Lower lobe of right lung (tissue), 2 donors: ENCODE data around the gene RPL3. TPM values are rescaled to one million over a fixed set of nuclear protein-coding genes. Genes with fewer than 3 reads are reported as not detected.
A peak's percentile ranks its signal among the peaks of the same experiment; 100 is the strongest.

Source experiments
- ATAC-seq, 2 donors: fragments of 200-7000 bp; cut with Tn5 transposase; one replicate each; pipeline ENCODE4 v1.9.1; 2020 to 2022; ENCODE audit warnings: mild to moderate bottlenecking in 2 of 2, moderate library complexity in 2 of 2
- DNase-seq: peaks from one replicate; pipeline ENCODE4 v3.0.0-alpha.2; 2020
- H3K27ac ChIP-seq: fragments of 200-600 bp; one replicate; pipeline ENCODE4 v1.8.0; 2022
- H3K27me3 ChIP-seq: fragments of 200-600 bp; one replicate; pipeline ENCODE4 v1.8.0; 2022; ENCODE audit warnings: low read depth
- H3K36me3 ChIP-seq: fragments of 200-600 bp; one replicate; pipeline ENCODE4 v1.8.0; 2022; ENCODE audit warnings: mild to moderate bottlenecking
- H3K4me1 ChIP-seq: fragments of 200-600 bp; one replicate; pipeline ENCODE4 v1.8.0; 2022
- H3K4me3 ChIP-seq: fragments of 200-600 bp; one replicate; pipeline ENCODE4 v1.8.0; 2022; ENCODE audit warnings: mild to moderate bottlenecking
- H3K9me3 ChIP-seq: fragments of 200-600 bp; one replicate; pipeline ENCODE4 v1.8.0; 2022
- intact Hi-C: fragments of 100-400 bp; cut with DNase I; formaldehyde crosslinking; loops from one replicate; pipeline ENCODE4 v1.11.0; 2022
- total RNA-seq: library from RNA; stranded (reverse); fragmentation: NEBNext Ultra II Directional; extraction: Animal tissue kit (Norgen Biotek cat#: 25700); gene quantifications from one replicate; pipeline ENCODE4 v1.2.1, GENCODE V29; 2021
- TF ChIP-seq, protein P1 (sequence below): fragments of 200-600 bp; IDR thresholded peaks from one replicate; pipeline ENCODE4 v1.8.0; 2022; ENCODE audit warnings: antibody characterized with exemption, mild to moderate bottlenecking
- donor health status: DM: no; HTN: yes; CAD: no; lungs with severe emphysema.

The RPL3 gene
- total RNA-seq, 1 donor from 2014 or later = 1,467 TPM

DNA sequence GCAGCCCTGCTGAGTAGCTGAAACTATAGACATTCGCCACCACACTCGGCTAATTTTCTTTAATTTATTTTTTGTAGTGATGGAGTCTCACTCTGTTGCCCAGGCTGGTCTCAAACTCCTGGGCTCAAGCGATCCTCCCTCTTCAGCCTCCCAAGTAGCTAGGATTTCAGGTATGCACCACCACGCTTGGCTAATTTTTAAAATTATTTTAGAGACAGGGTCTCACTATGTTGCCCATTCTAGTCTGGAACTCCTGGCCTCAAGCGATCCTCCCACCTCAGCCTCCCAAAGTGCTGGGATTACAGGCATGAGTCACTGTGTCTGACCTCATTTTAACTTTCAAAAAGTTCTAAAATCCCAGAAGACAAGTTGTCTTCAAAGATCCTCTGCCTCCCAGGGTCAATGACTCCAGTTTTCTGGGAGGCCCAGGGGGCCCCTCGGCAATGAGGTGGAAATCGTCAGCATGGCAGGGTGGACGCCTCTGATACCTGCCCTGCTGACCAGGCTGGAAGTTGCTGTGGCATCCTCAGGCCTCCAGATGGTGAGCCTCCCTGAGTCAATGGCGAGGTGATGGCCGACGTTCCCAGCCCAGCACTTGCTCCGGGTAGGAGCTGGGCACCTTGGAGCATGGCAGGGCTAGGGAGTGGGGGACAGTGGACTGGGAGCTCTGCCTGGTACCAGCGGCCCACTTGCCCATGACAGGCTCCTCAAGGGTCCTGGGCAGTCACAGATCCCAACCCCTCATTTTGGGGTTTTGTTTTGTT is 31.1 kb downstream of the RPL3 start:
- Histone ChIP-seq H3K27me3 (no peaks in the 10 kb centered on the region), H3K27ac (no peak overlapping the region), H3K4me3 (no peak overlapping the region), H3K36me3 (no peaks in the 10 kb centered on the region), H3K4me1 (peaks cover 55% of the 10 kb centered on the region), H3K9me3 (no peaks in the 10 kb centered on the region)
- intact Hi-C loops = no loop called here
- no peak for ATAC-seq
- TF ChIP-seq, protein P1, sequence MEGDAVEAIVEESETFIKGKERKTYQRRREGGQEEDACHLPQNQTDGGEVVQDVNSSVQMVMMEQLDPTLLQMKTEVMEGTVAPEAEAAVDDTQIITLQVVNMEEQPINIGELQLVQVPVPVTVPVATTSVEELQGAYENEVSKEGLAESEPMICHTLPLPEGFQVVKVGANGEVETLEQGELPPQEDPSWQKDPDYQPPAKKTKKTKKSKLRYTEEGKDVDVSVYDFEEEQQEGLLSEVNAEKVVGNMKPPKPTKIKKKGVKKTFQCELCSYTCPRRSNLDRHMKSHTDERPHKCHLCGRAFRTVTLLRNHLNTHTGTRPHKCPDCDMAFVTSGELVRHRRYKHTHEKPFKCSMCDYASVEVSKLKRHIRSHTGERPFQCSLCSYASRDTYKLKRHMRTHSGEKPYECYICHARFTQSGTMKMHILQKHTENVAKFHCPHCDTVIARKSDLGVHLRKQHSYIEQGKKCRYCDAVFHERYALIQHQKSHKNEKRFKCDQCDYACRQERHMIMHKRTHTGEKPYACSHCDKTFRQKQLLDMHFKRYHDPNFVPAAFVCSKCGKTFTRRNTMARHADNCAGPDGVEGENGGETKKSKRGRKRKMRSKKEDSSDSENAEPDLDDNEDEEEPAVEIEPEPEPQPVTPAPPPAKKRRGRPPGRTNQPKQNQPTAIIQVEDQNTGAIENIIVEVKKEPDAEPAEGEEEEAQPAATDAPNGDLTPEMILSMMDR = no peak
- DNase-seq = no peak

GRCh38 chr22:39287076-39287725 is 32.2 kb downstream of the RPL3 start:
- ATAC-seq (peak; percentile 11 to 41), DNase-seq (peak; percentile 71)
- H3K4me3 ChIP-seq = no peak overlapping the region
- TF ChIP-seq, protein P1 = no peak
- H3K27ac ChIP-seq = peak overlapping the region; percentile 64
- intact Hi-C loops = no loop called here
- H3K4me1 ChIP-seq = peaks cover 56% of the 10 kb centered on the region
- no peaks in the 10 kb centered on the region for H3K36me3 ChIP-seq
- no peaks in the 10 kb centered on the region for H3K27me3 ChIP-seq
- H3K9me3 ChIP-seq = no peaks in the 10 kb centered on the region

DNA sequence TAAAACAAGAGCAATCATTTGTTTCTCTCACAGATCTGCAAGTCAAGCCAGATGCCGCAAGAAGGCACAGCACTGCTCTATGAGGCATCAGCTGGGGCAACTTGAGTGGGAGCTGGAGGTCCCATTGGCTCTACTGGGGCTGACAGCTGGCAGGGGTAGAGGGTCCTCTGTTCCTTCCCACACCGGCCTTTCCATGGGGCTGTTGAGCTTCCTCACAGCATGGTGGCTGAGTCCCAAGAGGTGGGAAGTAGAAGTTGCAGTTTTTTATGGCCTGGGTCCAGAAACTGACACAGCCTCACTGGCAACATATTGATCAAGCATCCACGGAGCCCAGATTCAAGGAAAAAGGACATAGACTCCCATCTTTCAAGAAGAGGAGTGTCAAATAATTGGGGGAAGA is 34.4 kb downstream of the RPL3 start:
- TF ChIP-seq, protein P1 = no peak
- Histone ChIP-seq H3K9me3 (no peaks in the 10 kb centered on the region), H3K36me3 (no peaks in the 10 kb centered on the region), H3K4me3 (no peak overlapping the region), H3K4me1 (peaks cover 52% of the 10 kb centered on the region), H3K27ac (no peak overlapping the region), H3K27me3 (no peaks in the 10 kb centered on the region)
- DNase-seq = no peak
- ATAC-seq = no peak
- intact Hi-C loops = no loop called here

GRCh38 chr22:39284142-39284980 is 35.1 kb downstream of the RPL3 start:
- Histone ChIP-seq H3K36me3 (no peaks in the 10 kb centered on the region), H3K9me3 (no peaks in the 10 kb centered on the region), H3K4me1 (peaks cover 58% of the 10 kb centered on the region), H3K4me3 (no peak overlapping the region), H3K27me3 (no peaks in the 10 kb centered on the region), H3K27ac (peak overlapping the region; percentile 83)
- DNase-seq (no peak), ATAC-seq (no peak)
- intact Hi-C loops = no loop called here
- TF ChIP-seq, protein P1 = no peak

DNA sequence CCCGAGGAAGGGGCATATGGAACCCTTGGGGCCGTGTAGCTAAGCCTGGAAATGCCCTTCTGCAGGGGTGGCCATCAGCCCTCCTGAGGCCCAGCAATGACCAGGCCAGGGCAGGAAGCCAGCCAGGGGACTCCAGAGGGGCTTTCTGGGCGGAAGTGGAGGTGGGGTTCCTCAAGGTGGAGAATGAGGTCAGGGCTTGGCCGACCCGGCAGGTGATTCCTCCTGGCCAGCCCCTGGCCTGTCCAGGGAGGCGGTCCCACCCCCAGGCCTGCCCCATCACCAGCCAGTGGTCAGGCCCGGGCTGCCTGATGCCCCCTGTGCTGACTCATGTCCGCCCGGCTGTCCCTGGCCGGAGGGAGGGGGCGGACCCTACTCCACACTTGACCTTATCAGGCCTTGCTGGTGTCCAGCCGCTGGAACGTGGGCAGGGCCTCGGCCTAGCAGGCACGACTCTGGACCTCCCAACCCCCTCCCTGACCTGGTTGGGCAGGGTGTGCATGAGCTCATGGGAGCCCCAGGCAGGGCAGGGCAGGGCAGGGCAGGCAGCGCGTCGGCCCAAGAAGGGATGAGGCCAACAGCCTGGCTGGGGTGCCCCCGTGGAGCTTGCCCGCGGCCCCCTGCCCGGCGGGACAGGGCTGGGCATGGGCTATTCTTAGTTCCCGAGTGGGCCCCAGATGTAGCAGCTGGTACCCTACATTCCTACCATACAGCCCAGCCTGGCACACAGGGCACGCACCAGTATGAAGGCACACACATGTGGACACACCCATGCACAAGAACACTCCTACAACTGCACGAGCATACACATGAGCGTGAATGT is 35.9 kb downstream of the RPL3 start:
- H3K9me3 ChIP-seq = no peaks in the 10 kb centered on the region
- no peaks in the 10 kb centered on the region for H3K36me3 ChIP-seq
- no peaks in the 10 kb centered on the region for H3K27me3 ChIP-seq
- peak; percentile 84 for DNase-seq
- peak; percentile 78 to 83 for ATAC-seq
- peak overlapping the region; percentile 83 for H3K27ac ChIP-seq
- TF ChIP-seq, protein P1 = no peak
- H3K4me3 ChIP-seq = no peak overlapping the region
- H3K4me1 ChIP-seq = peaks cover 61% of the 10 kb centered on the region
- intact Hi-C loops = no loop called here
